ENCODE data around the gene PREX1.
A peak's percentile ranks its signal among the peaks of the same experiment; 100 is the strongest.

The PREX1 gene

DNA sequence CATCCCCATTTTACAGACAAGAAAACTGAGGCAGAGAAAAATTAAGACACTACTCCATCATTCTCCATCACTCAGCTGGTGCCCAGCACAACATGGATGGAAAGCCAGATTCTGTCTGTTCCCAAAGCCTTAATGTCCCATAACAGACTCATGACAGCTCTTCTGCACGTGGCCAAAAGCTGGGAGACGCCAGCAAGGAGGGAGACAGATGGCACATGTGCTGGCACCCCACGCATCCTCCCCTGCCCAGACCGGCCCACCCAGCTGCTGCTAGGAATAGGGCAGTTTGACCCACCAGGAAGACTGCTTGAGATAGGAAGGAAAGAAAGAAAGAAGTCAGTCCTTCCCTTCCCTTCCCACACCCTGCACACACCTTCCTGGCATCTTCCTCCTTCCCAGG lies 96.3 kb downstream of the PREX1 start:
- no peak for DNase-seq

DNA sequence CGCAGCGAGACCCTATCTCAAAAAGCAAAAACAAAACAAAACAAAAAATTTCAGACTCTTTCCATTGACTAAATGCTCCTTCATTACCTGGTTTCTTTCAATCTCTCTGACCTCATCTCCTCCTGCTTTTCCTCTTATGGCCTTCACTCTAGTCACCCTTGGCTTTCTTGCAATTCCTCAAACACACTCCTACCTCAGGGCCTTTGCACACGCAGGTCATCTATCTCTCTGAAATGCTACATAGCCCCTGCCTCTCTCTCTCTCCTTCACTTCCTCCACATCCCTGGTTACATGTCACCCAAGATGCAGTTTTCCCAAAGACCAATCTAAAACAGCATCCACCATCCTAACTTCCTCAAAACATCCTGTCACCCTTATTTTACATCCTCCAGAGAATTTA lies 96.8 kb downstream of the PREX1 start:
- no peak for DNase-seq

DNA sequence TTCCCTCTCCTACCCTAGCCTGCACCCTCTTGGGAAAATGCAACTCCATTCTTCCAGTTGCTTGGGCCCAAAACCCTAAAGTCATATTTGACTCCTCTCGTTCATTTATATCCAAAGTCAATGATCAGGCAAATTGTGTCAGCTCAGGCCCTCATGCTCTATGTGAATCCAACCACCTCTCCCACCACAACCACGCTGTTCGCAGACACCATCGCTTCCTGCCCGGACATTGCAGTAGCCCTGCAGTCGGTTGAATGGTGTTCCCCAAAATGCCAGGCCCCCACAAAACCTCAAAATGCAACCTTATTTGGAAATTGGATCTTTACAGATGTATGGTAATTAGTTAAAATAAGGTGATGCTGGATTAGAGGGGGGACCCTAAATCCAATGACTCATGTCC lies 98.3 kb downstream of the PREX1 start:
- DNase-seq: no peak

DNA sequence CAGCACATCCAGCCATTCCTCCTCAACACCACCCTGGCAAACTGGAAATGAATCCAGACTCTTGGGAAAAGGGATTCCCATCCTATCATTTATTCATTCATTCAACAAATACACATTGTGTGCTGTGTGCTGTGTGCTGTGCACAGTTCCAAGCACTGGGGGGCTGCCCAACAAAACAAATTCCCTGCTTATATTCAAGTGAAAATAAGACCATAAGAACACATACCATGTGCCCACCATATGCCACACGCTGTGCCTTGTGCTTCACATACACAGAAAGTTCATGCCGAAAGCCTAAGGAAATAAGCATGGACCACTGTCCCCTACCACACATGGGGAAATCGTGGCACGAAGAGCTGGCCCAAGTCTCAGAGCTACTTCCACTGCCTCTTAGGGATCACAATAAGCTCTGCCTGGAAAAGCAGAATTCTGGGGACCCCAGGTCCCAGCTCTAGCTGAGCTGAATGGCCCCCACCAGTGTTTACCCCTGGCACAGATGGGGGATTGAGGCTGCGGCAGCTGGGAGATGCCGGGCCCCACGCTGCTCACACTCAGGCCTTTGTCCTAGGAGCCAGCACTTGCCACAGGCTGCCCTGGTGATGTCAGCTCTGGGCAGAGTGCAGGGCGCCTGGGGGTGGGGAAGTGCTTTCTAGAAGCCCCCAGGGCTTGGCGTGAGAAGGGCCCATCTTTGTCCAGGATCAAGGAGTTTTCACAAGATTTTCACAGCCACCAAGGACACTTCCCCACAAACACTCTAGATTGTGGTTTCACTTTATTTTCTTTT lies 99.6 kb downstream of the PREX1 start:
- DNase-seq: no peak

DNA sequence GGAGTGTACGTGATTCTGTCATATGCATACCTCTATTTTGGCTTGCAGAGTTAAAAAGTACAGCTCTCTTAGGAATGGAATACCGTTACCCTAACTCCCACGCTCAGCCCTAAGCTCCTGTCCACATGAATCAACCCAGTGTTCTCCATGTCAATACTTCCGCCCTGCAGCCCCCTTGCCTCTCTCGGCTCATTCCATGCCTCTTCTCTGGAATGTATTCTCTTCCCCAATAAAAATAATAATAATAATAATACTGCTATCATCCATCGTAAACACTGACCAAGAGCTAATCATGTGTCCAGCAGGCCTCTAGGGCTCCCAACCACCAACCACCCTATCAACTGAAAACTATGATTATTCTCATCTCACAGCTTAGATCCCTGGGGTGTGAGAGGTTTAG lies 100.6 kb downstream of the PREX1 start:
- no peak for DNase-seq

DNA sequence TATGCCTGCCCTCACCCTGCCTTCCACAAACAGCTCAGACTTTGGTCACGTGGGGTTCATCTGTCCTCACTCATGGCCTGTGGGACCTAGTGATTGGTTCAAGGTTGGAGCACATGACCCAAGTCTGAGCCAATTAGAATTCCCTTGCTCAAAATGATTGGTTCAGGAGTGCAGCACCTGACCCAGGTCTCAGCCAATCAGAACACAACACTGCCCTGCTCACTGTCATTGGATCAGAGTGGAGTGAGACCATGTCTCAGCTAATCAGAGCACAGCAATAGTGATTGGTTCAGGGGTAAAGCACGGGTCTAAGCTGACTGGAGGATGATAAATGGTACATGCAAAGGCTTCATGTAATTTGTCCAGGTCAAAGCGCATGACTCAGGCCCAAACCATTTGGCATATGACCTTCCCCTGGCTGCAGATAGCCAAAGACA lies 102.2 kb downstream of the PREX1 start:
- no peak for DNase-seq

DNA sequence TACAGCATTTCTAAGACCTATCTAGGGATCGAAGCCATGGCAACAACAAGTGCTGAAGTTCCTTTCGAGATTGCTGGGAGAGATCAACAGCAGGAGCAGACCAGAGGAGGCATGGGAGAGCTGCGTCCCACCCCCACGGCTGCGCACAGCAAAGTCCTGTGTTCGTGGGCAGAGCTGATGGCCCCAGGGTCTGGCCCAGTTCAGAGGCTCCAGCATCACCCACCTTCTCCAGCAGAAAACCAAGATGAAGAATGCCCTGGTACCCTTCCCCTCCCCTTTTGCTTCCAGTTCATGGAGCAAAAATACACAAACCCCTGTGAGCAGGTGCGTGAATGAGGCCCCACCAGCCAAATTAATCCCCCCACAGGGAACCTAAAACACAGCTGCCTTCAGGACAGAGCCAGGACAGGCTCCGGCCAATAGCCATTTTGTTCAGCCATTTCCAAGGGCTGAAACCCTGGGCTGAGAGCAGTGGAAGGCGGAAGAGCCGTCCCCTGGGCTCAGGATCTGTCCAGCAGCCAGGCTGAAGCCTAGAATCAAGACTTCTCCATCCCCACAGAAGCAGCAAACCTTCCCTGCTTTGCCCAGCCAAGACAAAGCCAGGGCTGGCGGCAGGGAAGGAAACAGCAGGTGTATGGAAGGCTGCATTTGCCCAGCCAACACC lies 102.8 kb downstream of the PREX1 start:
- no peak for DNase-seq

DNA sequence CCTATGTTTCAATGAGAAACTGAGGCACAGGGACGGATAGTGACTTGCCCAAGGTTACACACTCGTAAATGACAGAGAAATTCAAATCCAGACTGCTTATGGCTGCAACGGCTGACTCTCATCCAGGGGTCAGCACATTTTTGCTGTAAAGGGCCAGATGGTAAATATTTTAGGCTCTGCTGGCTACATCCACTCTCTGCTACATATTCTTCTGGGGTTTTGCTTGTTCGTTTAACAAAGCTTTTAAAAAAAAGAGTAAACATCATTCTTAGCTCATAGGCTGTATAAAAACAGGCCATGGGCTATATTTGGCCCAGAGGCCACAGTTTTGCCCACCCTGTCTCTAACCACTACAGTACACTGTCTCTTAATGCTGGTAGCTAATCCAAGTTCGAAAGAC lies 103.4 kb downstream of the PREX1 start:
- no peak for DNase-seq

DNA sequence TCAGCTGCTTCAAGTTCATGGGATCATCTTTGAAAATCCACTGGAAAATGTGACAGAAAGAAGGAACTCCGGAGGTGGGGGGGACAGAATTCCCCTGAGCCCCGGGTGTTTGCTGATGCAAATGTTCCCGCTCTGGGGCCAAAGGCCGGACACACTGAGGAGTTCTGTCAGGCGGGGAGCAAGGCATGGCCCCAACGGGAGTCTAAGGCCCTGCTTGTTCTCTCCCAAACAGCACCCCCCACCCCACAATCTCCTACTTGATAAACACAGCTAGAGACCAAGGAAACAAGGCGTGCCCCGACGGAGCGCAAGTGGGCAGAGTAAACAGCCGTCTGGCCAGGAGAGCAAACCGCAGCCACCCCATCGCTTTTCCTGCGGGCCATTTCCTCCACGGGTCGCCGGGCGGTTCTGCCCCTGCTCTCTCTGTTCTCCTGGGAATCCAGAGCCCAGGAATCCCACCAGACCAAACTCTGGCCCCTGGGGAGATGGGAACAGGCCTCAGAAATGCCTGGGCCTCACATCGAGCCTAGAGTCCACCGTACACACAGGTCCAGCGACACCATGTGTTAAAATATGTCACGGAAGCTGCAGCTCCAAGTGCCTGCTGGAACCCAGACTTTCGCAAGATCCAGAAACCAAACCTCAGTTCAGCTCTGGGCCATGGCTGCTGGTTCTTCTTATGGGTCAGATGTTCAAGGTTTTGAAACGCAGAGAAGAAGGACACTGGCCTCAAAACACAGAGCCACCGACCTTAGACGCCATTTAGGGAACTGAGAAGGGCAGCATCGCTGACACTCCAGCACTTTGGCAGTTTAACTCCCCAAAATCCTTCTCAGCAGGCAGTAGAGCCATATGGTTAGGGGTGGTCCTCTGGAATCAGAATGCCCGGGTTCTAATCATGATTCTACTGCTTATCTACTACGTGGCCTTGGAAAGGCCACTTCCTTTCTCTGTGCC lies 104.2 kb downstream of the PREX1 start:
- no peak for DNase-seq

DNA sequence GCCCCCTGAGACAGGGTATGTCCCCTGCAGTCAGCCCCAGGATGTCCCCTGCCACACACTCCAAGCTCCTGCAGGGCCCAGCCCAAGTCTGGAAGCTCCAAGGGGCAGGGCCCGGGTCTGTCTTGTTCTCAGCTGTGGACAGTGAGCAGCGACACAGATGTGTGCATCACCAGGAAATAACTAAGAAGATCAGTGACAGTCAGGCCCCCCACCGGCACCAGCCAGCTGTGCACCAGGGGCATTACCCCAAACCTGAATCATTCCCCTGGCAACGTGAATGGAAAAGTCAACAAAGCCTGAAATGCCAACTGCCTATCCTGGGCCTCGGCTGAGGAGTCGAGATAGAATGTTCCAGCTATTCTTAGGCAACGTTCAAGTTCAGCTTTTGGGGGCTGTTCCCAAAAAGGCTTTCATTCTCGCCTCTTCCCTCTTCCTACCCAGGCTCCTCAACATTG lies 105.0 kb downstream of the PREX1 start:
- no peak for DNase-seq

DNA sequence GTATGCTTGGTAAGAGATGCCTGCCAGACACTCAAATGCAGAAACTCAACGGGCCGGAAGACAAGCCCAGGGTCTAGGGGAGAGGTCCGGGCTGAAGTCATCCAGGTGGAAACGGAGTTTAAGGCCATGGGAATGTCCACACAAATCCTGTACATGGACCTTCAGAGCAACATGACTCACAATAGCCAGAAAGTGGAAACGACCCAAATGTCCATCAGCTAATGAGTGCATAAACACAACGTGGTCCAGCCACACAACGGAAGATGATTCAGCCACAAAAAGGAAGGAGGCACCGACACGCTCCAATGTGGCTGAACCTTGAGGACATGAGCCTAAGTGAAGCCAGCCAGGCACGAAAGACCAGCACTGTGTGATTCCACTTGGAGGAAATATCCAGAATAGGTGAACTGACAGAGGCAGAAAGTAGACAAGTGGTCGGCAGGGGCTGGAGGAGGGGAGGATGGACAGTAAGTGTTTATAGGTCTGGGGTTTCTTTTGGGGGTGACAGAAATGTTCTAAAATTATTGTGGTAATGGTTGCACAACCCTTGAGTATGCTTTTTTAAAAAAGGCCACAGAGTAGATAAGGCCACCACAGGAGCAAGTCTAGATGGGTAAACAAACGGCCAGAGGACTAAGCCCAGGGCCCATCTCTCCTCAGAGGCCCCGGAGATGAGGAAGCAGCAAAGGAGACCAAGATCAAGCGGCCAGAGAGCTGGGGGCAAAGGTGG lies 105.6 kb downstream of the PREX1 start:
- no peak for DNase-seq

DNA sequence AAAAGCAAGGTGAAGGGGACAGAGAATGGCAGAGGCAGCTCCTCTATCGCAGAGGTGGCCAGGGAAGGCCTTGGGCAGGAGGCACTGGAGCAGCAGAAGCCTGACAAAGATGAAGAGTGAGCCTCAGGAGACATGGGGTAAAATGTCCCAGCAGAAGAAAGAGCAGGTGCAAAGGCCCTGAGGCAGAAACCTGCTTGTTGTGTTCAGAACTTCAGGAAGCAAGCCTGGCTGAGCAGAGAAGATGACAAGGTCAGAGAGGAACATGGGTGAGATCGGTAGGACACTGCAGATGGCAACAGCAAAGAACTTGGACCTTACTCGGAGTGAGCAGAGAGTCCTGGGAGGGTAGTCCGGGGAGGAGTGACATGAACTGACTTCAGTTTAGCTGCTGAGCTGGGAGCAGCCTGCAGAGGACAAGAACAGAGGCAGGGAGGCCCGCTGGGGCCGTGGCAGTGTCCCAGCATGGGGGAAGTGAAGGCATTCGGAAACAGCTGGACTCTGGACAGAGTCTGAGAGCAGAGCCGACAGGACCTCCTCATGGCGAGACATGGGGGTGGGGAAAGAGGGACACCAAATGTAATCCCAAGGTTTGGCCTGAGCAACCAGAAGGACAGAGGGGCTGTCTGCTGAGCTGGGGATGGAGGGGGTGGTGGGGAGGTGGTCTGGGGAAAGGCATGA lies 106.3 kb downstream of the PREX1 start:
- no peak for DNase-seq

DNA sequence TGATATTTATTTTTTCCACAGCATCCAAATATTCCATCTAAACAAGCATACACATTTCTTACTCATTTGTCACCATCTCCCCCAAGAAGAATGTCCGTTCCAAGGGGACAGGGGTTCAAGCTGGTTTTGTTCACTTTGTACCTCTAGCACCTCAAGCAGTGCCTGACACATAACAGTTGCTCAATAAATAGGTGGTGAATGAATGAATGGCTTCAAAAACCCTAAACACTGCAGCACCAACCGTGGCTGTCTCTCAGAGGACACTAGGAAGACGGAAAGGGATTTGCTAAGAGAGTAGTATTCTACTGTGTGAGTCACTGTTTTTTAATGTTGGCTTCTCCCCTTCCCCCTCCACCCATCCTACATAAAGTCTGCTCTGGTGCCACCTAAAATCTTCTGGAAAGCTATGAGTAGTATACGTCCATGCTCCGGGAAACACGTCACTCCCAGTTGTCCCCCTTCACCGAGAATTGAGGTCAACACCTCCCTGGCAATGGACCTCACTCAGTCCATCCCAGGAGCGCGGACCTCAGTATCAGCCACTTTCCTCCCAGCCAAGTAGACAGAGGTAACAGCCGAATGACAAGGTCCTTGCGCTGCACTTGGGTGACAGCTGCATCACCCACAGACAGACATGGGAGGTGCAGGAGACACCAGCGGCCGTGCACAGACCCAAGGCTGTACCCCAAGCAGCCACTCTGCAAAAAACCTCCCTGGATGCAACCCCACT lies 107.4 kb downstream of the PREX1 start:
- DNase-seq: no peak

DNA sequence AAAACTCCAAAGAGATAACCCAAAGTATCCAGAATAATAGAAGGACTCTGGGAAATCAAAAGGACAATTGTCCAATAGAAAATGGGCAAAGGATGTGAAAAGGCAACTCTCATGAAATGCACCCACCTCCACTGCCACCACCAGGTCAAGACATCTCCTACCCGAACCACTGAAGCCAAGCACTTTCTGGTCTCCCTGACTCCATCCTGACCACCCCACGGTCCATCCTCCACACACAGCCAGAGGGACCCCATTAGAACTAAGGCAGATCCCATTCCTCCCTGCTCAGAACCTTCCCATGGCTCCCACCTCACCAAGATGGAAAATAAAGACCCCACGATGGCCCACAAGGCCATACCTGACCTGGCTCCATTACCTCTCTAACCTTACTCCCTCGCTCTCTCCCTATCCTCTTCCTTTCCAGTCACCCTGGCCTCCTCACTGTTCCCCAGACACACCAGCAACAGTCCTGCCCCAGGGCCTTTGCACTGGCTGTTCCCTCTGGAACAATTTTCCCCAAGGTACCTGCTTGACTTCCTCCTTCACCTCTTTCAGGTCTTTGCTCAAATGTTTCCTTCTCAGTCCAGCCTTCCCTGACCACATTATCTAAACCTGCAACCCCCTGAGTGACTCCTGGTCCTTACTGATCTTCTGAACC lies 108.1 kb downstream of the PREX1 start:
- no peak for DNase-seq

DNA sequence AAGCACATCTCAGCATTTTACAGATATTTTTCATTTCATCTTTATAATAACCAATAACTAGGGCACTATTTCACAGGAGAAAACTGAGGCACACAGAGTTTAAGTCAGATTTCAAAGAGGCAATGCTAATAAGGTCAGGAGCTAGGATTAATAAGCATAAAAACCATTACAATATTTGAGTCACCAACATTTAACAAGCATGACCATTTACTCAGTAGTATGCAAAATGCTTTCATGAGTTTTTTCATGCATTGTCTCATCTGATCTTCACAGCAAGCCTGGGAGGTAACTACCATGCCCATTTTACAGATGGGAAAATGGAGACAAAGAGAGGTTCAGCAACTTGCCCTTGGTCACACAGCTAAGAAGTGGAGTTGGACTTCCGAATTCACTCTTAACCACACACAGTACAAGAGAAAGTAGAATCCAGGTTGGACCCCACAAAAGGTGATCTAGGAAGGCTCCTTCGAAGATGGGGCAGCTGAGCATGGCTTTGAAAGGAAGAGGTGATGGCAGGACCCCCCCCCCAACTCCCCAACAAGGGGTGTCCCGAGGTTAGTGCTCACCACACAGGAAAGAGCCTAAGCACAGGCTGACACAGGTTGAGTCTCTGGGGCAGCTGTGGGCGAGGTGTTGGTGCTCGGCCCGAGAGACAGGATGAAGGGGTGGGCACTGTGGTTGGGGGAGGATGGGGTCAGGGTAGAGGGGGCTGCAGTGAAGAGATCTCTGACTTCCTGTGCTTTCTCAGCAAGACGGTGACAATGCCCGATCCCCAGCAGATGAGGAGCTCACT lies 108.8 kb downstream of the PREX1 start:
- DNase-seq: peak; percentile 79

DNA sequence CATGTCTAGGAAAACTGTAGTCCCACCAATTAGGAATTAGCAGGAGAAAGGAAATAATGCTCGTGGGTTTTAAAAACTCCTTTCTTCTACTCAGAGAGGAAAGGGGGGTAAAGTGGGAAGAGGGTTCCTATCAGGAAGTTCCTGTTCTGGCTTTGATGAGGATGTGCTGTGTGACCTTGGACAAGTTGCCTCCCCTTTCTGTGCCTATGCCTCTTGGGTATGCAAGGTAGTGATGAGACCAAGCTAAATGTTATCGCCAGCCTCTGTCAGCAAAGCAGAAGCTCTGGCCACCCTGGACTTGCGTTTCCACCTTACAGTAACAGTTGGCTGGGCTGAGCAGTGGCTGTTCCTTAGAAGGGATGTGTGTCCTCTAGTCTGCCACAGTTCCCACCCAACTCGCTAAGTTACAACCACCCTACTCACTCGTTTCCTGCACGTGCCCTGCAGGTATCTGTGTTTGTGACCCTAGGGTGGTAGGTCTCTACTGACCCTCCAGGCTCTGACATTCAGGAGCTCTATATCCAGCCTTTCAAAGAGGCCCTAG lies 110.0 kb downstream of the PREX1 start:
- DNase-seq: no peak

DNA sequence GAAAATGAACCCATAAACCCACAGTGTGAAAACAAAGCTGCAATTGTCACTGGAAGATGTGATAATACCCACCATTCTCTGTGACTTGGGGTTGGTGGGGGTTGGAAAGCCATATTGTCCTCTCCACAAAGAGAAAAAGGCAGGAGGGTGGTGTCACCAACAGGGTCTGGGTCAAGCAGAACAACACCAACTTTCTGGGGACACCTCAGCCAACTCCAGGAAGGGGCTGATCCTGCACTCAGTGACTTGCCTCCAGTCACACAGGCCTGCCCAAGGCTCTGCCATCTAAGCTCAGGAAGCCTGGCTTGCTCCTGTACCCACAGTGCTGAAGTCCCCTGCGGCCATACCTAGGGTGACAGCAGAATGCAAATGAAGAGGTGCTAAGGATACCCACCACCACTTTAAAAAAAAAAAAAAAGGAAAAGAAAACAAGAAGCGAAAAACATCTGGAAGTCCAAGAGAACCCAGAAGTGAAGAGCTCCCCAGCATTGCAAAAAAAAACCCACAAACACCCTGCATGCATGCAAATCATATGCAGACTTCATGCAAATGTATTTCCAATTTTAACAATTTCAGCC lies 110.6 kb downstream of the PREX1 start:
- no peak for DNase-seq

DNA sequence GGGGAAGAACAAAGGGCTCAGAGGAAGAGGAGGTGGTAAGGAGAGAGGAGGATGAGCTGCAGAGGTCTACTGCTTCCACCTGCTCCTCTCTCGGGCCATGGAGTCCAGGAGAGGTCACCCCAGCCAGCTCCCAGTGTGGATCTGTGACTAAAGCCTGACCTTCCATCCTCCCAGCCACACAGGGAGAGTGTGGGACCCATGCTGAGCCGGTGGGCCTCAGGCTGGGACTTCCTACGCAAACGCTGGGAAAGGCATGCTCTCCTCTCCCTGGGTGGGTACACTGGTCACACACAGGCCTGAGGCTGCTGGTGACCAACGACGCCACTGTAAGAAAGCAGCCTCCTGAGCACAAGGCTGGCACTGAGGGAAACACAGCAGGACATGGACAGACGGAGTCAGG lies 111.3 kb downstream of the PREX1 start:
- DNase-seq: no peak

DNA sequence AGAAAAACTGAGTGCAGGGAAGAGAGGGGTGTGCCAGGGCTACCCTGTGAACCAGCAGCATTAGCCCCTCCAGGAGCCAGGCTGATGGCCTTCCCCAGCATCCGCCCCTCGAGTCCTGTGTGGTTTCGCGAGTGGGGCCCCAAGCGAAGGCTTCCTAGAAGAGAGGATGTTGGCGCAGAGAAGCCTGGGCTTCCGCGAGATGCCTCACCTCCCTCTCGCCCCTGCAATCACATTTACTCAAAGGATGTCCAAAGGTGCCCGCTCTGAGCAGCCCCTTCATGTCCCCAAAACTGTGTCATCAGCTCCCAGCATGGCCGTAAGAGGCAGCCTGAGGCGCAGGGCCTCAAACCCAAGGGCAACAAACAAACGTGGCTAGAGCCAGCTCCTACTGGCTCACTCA lies 111.7 kb downstream of the PREX1 start:
- DNase-seq: no peak
